ENCODE results near the gene CYYR1.

CYYR1 gene

DNA sequence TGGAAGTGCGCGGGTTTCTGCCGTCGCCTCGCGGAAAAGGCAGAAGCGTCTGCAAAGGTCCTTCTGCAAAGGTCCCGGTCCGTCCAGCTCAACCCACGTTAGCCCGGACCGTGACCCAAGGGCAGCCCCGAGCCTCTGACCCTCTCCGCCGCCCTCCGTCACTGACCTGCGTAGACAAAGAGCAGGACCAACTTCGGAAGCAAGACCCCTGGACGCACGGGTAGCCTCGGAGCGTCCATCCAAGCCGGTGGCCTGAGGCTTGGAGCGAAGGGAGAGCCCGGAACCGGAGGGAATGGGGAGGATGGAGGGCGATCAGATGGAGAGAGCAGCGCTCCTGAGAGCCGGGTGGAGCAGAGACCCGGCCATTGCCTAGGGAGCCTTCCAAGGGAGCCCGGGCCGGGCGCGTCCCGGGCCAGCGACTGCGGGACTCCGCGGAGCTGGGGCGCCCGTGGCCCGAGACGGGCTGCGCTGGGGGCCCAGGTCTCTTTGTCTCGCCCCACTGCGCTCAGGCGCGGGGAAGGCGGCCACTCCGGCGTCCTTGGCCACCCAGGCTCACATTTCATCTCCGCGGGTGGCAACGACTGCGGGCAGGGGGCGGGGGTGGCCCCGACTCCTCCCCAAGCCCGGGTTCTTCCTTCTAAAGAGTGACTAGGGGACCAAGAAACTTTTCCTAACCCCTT lies at the start of gene CYYR1:
Gene CYYR1 (minus strand): TSS at position 585 of the 680 bp plus-strand sequence. CDS start 346 bp downstream, at position 239.
- no peak for DNase-seq (ENCODE audit: insufficient read length, low spot score)
- FAIRE-seq = no peak

DNA sequence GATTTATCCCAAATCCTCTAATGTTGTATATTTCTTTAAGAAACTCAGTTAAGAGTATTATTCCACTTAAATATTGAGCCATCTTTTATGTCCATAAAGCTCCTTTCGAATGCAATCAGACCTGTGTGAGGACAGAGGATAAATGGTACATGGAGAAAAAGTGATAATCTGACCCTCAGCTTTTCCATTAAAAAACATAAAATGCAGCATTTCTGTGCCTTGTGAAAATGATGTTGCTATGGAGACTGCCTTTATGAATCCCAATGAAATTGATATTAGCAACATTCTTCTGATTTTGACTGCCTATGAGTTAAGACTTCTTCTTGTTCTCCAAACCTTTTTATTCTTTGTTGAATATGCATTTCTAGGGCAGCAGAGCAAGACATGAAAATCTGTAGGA lies 44.1 kb upstream of the CYYR1 start:
- no peak for DNase-seq (ENCODE audit: insufficient read length, low spot score)
- FAIRE-seq = no peak

DNA sequence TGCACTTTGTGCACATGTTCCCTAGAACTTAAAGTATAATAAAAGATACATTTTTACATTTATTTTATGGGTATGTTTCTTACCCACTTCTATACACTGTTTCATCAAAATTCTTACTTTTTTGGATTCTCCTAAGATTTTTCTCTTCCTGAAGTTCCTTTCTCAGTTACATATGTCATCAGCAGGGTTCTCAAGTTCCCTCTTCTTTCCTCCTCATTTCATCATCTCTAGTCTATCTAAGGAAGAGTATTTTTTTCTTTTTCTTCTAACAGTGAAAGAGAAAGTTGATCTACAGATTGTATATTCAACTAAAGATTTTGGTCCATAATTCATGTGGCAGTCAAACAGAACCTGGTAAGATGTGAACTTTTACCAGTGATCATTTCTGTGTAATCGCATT lies 41.2 kb upstream of the CYYR1 start:
- DNase-seq (ENCODE audit: insufficient read length, low spot score) (no peak), FAIRE-seq (no peak)

- DNase-seq (ENCODE audit: insufficient read length, low spot score) (no peak), FAIRE-seq (no peak)
Observed at GRCh38 chr21:26599261-26599660, 26.2 kb upstream of the CYYR1 start.

DNA sequence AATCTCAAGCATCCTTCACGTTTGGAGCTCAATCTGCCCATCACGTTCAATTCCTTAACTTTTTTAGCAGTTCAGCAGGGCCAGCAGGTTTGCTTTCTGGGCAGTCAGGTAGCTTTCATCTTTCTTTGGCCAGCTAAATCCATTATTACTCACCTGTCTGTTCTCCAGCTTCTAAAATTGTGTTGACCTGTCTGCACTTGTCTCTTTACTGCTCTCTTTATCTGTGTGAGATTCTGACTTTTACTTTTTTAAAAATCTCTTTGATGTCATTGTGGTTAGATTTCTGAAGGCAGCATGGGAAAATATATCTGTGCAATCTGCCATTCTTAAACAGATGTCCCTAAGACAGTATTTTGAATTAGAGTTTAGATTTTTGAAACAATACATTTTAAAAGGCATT lies 24.9 kb upstream of the CYYR1 start:
- DNase-seq (ENCODE audit: insufficient read length, low spot score) = no peak

DNA sequence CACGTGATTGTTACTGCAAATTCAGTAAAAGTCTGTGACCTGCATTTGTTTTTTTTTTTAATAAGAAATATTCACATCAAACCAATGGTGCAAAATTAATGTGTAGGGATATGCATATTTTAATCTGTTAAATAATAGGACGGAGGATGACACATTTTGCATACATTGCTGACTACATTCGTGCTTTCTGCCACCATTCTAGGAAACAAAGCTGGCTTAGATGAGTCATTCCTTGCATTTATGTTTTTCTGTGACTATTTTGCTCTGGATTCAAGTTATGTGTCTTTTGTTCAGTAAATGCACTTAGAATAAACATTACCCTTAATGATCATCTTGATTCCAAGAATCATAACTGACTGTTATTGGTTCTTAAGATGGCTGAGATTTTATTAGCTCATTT lies 23.9 kb upstream of the CYYR1 start:
- DNase-seq (ENCODE audit: insufficient read length, low spot score) = no peak
- no peak for FAIRE-seq

More for the DNA sequence above, 24.9 kb upstream of the CYYR1 start:
- FAIRE-seq = no peak

- FAIRE-seq = no peak
- no peak for DNase-seq (ENCODE audit: insufficient read length, low spot score)
Observed at GRCh38 chr21:26595971-26596370, 22.9 kb upstream of the CYYR1 start.

DNA sequence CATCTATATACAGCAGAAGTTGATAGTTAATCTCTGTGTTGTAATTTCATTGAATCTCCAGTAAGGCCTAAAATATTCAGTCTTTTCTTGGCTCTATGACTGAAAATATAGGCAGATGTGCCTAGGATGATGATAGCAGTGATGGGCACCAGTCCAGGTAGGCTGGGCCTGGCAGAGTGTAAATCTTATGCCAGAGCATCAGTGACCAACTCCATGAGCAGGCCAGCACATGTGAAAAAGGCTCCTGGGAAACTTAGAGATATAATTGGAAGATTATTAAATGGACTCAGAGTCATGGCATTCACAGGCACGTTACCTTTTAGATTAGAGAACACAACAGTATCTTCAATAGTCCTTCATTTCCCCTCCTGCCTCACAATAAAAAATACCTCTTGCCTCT lies 20.7 kb upstream of the CYYR1 start:
- FAIRE-seq (no peak), DNase-seq (ENCODE audit: insufficient read length, low spot score) (no peak)

- no peak for DNase-seq (ENCODE audit: insufficient read length, low spot score)
- no peak for FAIRE-seq
Observed at GRCh38 chr21:26591543-26591942, 18.5 kb upstream of the CYYR1 start.

- FAIRE-seq (no peak), DNase-seq (ENCODE audit: insufficient read length, low spot score) (no peak)
Observed at GRCh38 chr21:26588446-26588845, 15.4 kb upstream of the CYYR1 start.

- DNase-seq (ENCODE audit: insufficient read length, low spot score) (peak; percentile 76), FAIRE-seq (peak; percentile 86)
Observed at GRCh38 chr21:26587736-26588201, 14.7 kb upstream of the CYYR1 start.

GRCh38 chr21:26583769-26584168 lies 10.7 kb upstream of the CYYR1 start:
- FAIRE-seq = no peak

DNA sequence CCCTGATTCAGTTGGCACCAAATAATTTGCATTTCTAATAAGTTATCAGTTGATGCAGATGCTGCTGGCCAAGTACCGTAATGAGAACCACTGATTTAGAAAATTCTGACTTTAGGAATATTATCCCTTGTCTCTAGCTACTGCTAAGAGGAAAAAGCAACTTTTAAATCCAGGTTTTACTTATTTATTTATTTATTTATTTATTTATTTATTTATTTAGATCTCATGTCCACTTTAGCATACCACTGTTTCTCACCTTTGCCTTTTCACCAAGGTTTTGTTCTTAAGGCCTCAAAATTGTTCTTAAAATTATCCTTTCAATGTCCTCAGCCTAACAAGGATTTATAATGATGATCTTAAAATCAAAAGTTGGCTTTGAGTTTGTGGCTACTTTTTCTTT lies 8.7 kb upstream of the CYYR1 start:
- no peak for FAIRE-seq
- DNase-seq (ENCODE audit: insufficient read length, low spot score) = no peak

More at GRCh38 chr21:26583769-26584168, 10.7 kb upstream of the CYYR1 start:
- DNase-seq (ENCODE audit: insufficient read length, low spot score) = no peak

GRCh38 chr21:26572076-26572701 lies 897 bp downstream of the CYYR1 start:
- no peak for DNase-seq (ENCODE audit: insufficient read length, low spot score)
- no peak for FAIRE-seq

DNA sequence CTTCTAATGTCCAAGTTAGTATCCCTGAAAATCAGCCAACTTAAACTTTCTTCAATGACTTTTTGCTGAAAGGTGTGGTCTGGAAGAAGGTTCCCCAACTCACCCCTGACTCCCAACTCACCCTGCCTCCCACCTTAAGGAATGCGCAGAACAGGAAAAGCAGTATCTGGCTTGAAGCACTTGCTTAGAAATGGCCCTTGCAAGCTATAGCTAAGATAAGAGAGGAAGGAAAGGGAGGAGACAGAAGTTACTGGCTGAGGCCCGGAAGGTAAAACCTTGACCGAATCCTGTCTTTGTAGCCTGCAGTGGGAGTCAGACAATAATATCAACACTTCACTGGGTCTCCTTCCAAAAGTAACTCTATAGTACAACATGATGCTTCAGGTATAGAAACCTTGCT lies 2.9 kb downstream of the CYYR1 start:
- DNase-seq (ENCODE audit: insufficient read length, low spot score) = no peak
- FAIRE-seq = no peak

GRCh38 chr21:26565546-26565945 lies 7.5 kb downstream of the CYYR1 start:
- FAIRE-seq (no peak), DNase-seq (ENCODE audit: insufficient read length, low spot score) (no peak)

DNA sequence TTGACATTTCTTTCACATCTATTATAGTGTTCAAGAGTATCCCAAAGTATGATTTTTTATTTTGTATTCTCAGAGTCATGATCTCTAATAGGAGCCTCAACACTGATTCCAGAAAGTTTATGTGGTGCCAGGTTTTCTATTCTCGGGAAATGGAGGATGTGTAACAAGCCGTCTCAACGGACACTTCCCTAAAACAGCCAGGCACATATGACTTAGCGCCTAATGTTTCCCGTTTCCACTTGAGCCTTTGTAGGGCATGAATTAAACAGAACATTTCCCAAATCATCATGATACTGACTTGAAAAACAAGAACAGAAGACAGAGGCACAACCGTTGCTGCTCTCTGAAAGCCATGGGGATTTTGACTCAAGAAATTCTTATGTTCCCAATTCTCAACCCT lies 8.0 kb downstream of the CYYR1 start:
- FAIRE-seq (no peak), DNase-seq (ENCODE audit: insufficient read length, low spot score) (no peak)

- FAIRE-seq (no peak), DNase-seq (ENCODE audit: insufficient read length, low spot score) (no peak)
Observed at GRCh38 chr21:26563856-26564503, 9.1 kb downstream of the CYYR1 start.

- DNase-seq (ENCODE audit: insufficient read length, low spot score) (no peak), FAIRE-seq (no peak)
Observed at GRCh38 chr21:26560612-26561011, 12.5 kb downstream of the CYYR1 start.

- DNase-seq (ENCODE audit: insufficient read length, low spot score) (no peak), FAIRE-seq (no peak)
Observed at GRCh38 chr21:26559099-26559498, 14.0 kb downstream of the CYYR1 start.

- FAIRE-seq = no peak
- no peak for DNase-seq (ENCODE audit: insufficient read length, low spot score)
Observed at GRCh38 chr21:26557106-26557505, 16.0 kb downstream of the CYYR1 start.

All from HTR-8/SVneo (cell line).